HG02798 (cell line): ENCODE data around the gene YIF1A.

Source experiments
- ATAC-seq: cut with Tn5 transposase; IDR thresholded peaks from one replicate; pipeline ENCODE4 v1.9.1; 2021; ENCODE audit warnings: mild to moderate bottlenecking; ENCODE audit not compliant: unreplicated experiment, poor library complexity

The YIF1A gene

GRCh38 chr11:66288671-66289547 lies at the start of gene YIF1A:
Gene YIF1A, minus strand, starts transcription at chr11:66289143. Its CDS starts 158 bp downstream, at chr11:66288985.
- ATAC-seq = peak; percentile 93

GRCh38 chr11:66337103-66337899 lies 48.4 kb upstream of the YIF1A start:
- no peak for ATAC-seq

GRCh38 chr11:66336234-66337102 lies 47.5 kb upstream of the YIF1A start, which contains the start of gene RIN1:
Gene RIN1, minus strand, starts transcription at chr11:66336434. Its CDS starts 32 bp downstream, at chr11:66336402.
- ATAC-seq = peak; percentile 77

DNA sequence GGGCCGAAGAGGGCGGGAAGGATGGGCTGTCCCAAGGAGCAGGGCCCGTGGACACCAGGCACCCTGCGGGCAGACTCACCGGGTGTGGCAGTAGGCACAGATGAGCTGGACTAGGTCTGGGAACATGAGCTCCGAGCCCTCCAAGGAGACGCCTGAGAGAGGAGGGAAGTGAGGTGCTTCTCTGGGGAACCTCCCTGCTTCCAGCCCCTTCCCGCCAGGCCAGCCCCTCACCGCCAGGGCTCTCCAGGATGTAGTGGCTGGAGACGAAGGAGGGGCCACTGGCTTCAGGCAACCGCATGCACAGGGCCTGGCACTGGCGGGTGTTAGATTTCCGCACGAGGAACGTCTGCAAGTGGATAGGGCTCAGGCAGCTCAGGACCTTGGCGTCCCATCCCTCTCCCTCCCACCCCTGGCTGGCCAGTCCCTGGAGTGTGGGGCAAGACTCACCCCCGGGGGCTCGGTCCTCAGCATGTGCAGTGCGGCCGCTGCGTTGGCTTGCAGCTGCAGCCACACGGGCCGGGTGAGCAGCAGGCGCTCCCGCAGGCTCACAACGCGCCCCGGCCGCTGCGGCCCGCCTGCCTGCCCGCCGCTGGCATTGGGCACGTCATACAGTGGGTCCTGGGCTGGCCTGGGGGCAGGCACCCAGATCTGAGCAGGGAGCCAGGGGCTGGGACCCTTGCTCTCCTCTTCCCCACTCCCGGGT lies 46.7 kb upstream of the YIF1A start:
- no peak for ATAC-seq

DNA sequence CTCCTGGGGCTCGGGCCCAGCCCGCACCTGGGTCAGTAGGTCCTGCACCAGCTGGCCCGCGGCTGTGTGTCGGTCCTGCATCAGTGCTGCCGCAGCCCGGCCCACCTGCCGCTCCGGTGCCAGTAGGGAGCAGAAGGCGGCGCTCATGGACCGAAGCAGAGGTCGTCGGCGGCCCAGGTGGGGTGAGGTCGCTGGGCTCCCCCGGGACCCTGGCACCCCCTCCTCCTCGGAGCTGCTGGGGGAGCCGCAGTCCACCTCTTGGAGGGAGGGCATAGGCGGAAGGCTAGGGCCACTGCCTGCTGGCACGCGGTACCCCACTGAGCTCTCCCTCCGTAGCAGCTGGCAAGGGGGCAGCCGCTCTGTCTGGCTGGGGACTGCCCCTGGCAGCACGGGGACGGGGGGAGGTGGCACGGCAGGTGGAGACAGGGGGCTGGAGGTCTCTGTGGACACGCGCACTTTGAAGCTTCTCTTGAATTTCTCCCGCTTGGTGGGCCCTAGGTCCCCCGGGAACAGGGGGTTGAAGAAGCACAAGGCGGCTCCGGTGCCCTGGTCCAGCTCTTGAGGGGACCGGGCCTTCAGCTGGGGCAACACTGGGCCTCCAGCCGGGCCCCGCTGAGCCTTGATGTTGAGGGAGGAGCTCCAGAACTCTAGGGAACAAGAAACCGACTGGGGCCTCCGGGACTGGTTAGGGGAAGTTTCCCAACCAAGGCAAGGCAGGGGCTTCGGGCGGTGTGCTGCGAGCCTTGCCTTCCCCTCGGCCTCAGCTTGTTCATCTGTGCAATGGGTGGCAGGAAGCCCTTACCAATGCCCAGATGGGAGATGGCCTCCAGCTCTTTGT lies 45.9 kb upstream of the YIF1A start:
- ATAC-seq = no peak

GRCh38 chr11:66333896-66334604 lies 45.1 kb upstream of the YIF1A start:
- ATAC-seq = no peak

GRCh38 chr11:66333220-66333877 lies 44.4 kb upstream of the YIF1A start:
- ATAC-seq = no peak

DNA sequence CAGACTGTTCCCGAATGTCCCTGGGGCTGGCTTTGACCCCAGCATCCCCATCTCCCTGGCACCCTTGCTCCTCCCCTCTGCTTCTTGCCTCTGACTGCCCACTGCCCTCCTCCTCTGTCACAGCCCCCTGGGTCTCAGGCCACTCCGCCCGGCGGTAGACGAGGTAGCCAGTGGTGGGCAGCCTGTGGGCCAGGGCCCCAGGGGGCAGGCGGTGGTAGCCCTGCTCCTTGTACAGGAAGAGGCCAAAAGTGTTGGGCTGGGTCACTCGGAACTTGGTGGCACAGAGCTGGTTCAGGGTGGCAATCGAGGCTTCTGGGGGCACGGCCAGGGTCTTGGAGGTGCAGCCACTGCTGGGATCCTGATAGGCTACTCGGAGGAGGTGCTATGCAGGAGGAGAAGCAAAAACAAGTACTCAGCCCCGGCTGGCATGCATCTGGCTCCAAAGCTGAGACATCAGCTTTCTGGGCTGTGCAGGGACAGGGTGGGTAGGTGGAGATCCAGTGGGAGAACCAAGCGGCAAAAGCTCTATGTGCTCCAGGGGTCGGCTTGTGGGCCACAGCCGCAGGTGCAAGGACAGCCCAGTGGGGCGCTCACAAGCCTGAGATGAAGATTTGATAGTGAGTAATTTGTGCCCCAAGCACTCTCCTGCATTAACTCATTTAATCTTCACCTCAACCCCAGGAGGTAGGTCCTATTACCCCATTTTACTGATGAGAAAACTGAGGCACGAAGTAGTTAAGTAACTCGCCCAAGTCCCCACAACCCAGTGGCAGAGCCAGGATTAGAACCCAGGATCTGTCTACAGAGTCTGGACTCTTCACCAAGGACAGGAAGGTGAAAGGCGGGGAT lies 43.7 kb upstream of the YIF1A start:
- ATAC-seq = no peak

DNA sequence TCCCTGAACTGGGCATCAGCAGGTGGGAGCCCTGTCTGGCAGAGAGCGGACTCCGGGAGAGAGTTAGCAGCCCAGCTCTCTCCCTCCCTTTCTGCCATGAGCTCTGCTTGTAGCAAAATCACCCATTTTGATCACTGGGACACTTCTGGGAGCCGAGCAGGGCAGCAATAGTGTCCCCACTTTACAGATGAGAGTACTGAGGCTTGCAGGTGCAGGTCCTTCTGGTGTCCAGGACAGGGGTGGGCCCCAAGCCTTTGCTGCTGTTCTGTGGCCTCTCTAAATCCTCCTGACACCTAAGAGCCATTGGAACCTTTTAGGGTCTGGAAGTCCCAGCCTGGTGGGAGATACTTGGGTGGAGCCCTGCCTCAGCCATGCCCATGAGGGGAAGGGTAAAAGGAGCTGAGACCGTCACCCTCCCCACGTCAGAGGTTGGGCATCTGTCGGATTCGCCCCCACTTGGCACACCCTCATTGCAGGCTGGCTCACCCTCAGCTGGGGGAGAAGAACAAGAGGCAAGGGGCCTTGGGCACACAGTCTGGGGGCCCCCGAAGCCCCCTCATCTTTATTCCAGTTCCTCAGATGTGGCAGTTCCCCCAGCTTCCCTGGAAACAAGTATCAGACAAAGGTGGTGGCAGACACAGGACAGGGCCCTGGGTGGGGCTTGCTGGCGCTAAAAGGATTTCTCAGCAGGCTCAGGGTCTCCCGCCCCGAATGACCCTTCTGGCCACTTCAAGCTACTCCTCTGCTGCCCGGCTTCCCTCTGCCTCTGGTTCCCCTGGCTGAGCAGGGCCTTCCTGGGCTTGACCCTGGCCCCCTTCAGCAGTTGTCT lies 42.8 kb upstream of the YIF1A start:
- ATAC-seq = no peak

- ATAC-seq = no peak
Observed at GRCh38 chr11:66330931-66331330, 42.0 kb upstream of the YIF1A start.

GRCh38 chr11:66329165-66329673 lies 40.3 kb upstream of the YIF1A start:
- no peak for ATAC-seq

DNA sequence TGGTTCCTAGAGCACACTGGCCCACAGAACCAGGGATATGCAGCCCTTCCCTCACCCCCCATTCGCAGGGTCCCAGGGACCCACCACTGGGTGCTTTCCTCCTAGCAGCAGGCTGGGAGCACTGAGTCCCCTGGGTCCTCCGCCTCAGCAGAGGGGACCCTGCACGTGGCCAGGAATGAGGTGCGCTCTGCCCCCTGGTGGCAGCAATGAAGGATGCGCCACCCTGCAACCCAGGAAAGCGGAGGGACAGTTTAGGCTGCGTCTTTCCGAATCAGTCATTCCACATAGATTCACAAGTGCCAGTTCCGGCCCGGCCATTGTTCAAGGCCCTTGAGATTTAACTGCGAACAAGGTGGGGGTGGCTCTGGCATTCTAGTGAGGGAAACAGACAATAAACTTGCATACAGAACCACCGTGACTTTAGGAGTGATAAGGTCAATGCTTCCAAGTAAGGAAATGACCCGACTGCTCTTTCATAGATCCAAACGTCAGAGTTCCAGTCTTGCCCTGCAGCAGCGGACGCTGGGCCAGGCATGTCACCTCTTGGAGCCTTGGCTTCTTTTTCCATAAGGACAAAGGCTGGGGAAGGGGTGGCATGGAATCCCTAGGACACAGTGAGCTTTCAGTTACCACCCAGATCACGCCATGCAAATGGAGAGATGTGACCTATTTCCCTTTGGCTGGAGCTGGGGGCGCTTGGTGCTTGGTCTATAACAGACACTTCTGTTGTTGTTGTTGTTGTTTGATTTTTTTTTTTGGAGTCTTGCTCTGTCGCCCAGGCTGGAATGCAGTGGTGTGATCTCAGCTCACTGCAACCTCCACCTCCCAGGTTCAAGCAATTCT lies 39.6 kb upstream of the YIF1A start:
- ATAC-seq = peak; percentile 74

- no peak for ATAC-seq
Observed at GRCh38 chr11:66328031-66328301, 39.0 kb upstream of the YIF1A start.

- ATAC-seq = no peak
Observed at GRCh38 chr11:66327171-66328030, 38.5 kb upstream of the YIF1A start.
